ENCODE measurements around the gene LTK.
"Not testable (repeated sequence)": the region's sequence is repeated elsewhere in the genome, so short reads cannot be mapped to it uniquely, and the experiment has no call there.

Gene LTK

DNA sequence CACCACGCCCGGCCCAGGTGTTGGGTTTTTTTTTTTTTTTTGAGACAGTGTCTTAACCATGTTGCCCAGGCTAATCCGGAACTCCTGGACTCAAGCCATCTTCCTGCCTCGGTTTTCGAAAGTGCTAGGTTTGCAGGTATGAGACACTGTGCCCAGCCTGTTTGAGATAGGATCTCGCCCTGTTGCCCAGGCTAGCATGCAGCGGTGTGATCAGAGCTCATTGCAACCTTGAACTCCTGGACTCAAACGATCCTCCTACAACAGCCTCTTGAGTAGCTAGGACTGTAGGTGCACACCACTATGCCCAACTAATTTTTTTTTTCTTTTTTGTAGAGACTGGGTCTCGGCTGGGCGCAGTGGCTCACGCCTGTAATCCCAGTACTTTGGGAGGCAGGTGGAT, 40.2 kb downstream of the LTK start:
- no peak for DNase-seq

DNA sequence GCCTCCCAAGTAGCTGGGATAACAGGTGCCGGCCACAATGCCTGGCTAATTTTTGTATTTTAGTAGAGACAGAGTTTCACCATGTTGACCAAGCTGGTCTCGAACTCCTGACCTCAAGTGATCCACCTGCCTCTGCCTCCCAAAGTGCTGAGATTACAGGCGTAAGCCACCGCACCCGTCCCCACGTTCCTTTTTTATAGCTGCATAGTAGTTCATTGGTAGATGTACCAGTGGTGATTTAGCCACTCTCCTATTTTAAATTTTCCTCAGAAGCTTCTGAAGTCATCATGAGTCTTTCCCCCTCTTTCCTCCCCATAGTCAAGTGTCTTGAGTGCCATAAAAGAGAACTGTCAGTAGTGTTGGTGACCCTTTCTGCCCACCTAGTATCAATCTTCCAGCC, 44.0 kb downstream of the LTK start:
- DNase-seq: not testable (repeated sequence)

DNA sequence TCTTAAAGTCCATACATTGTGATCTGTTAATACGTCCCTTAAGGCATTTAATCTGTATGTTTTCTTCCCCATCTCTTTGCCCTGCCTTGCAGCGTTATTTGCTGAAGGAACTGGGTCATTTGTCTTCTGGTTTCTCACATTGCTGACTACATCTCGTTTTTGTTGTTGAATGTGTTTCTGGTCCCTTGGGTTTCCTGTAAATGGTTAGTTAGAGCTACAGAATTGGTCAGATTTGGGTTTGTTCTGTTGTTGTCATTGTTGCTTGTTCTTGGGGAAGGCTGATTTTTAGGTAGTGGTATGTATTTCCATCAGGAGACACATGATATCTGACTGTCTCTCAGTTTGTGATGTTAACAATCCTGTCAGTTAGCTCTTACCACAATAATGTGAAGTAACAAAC, 46.9 kb downstream of the LTK start:
- no peak for DNase-seq

DNA sequence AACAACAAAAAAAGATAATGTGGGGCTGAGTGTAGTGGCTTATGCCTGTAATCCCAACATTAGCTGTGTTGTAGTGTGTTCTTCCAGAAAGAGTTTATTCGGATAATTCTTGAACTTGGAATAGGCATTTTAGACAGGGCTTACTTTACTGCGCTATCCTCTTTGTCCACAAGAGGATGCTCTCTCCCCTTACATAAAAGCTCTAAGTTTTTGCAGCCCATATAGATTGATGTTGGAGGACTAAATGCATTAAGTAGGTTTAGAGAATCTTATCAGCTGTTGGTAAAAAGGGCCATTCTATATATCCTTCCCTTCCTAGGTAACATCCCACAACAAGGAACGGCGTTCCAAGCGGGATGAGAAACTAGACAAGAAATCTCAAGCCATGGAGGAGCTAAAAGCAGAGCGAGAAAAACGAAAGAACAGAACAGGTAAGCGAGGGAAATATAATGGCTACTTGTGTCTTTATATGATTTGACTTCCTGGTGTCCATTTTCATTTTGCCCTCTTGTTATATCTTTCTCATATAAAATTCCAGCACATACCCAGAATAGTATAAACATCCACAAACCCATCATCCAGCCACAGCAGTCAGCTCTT, 47.7 kb downstream of the LTK start:
- no peak for DNase-seq

DNA sequence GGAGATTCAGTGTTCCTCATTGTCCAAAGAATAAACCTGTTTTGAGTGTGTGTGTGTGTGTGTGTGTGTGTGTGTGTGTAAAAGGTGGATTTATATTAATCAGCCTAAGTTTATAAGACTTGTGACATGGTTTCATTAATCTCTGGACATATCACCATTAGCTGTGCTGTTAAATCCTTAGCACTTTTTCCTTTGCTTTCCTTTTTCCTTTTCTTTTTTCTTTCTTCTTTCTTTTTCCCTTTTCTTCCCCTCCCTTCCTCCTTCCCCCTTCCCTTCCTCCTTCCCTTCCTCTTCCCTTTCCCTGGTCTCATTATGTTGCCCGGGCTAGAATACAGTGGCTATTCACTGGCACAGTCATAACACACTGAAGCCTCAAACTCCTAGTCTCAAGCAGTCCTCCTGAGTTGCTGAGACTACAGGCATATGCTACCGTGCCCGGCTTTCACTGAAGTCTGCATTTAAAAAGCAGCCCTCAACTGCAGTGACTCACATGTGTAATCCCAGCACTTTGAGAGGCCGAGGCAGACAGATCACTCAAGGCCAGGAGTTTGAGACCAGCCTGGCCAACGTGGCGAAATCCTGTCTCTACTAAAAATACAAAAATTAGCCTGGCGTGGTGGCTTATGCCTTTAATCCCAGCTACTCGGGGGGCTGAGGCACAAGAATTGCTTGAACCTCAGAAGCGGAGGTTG, 48.6 kb downstream of the LTK start:
- DNase-seq: no peak

DNA sequence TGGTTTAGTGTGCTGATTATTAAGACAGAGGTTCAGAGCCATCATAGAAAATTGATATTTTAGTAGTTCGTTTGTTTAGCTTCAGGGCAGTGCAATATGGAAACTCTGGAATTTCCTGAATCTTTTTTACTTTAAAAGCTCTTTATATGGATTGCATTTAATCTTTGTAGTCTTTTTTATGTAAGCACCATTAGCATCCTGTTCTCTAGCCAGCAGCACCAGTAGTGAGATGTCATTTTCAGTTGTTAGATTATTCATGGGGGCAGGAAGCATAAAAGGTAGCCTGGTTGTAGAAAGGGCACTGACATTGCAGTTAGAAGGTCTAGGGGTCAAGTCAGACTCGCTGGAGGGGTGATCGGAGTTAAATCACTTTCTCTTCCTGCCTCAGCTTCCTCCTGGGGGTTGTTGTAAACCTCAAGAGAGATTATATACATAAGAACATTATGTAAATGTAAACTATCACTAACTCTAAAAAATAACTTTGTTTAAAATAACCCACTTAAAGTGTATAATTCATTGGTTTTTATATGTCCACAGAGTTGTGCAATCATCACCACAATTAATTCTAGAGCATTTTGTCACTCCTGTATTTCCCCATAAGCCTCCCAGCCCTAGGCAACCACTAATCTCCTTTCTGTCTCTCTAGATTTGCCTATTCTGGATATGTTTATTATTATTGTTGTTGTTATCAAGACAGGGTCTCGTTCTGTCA, 51.4 kb downstream of the LTK start:
- DNase-seq: no peak

All from activated effector memory CD4-positive, alpha-beta T cell treated with Interleukin-2 at 50 U/mL for 16 hours (primary cell).